PC-3 (cell line): Measurements from ENCODE around the gene MED12L. TPM values are rescaled to one million over a fixed set of nuclear protein-coding genes. Genes with fewer than 3 reads are reported as not detected.

Experiments
- ATAC-seq: fragments of 200-7000 bp; cut with Tn5 transposase; 2 replicates; pipeline ENCODE4 v1.9.1; 2020; ENCODE audit warnings: mild to moderate bottlenecking, moderate library complexity
- BruUV-seq: library from RNA; stranded (reverse); fragments of 400-500 nt; replicated peaks from 2 replicates; lab custom pipeline; 2021; lab: Mats Ljungman, UMichigan
- CTCF ChIA-PET: fragments of 300-600 bp; sonication (Branson Sonifier 250); formaldehyde crosslinking; loops from one replicate; lab custom pipeline; 2022; ENCODE audit warnings: antibody characterized with exemption; lab: Charles Lee
- POLR2A ChIA-PET: fragments of 300-600 bp; sonication (Branson Sonifier 250); formaldehyde crosslinking; loops from one replicate; lab custom pipeline; 2022; ENCODE audit warnings: antibody characterized with exemption; ENCODE audit not compliant: unreplicated experiment; lab: Charles Lee
- DNase-seq: peaks from one replicate; pipeline ENCODE4 v3.0.0-alpha.2; 2015
- H2AFZ ChIP-seq: fragments of 300-600 bp; sonication (generic); 2 replicates; pipeline ENCODE4 v1.6.0; 2016; ENCODE audit warnings: antibody characterized with exemption, low read length
- H3F3A ChIP-seq: fragments of 300-600 bp; sonication (generic); one replicate; pipeline ENCODE4 v1.6.0; 2017; ENCODE audit warnings: antibody characterized with exemption, low read length, control low read depth, mild to moderate bottlenecking; ENCODE audit not compliant: unreplicated experiment
- H3K27ac ChIP-seq: fragments of 300-600 bp; sonication (generic); 2 replicates; pipeline ENCODE4 v1.5.1; 2016; ENCODE audit warnings: mild to moderate bottlenecking, low read length
- H3K27me3 ChIP-seq: fragments of 300-600 bp; sonication (generic); 2 replicates; pipeline ENCODE4 v1.6.1; 2016; ENCODE audit warnings: low read length, mixed read lengths
- H3K36me3 ChIP-seq: fragments of 300-600 bp; sonication (generic); 2 replicates; pipeline ENCODE4 v1.6.1; 2016; ENCODE audit warnings: low read depth, mixed run types, low read length, mixed read lengths
- H3K4me1 ChIP-seq: fragments of 300-600 bp; sonication (generic); 2 replicates; pipeline ENCODE4 v1.5.1; 2016; ENCODE audit warnings: low read length; ENCODE audit not compliant: insufficient read depth
- H3K4me2 ChIP-seq: fragments of 300-600 bp; sonication (generic); 2 replicates; pipeline ENCODE4 v1.6.0; 2016; ENCODE audit warnings: low read length
- H3K4me3 ChIP-seq: fragments of 300-600 bp; sonication (generic); 2 replicates; pipeline ENCODE4 v1.5.1; 2016; ENCODE audit warnings: mild to moderate bottlenecking, low read length, mixed read lengths
- H3K79me2 ChIP-seq: fragments of 300-600 bp; sonication (generic); 2 replicates; pipeline ENCODE4 v1.6.1; 2017; ENCODE audit warnings: low read length, mixed read lengths
- H3K9ac ChIP-seq: fragments of 300-600 bp; sonication (generic); 2 replicates; pipeline ENCODE4 v1.6.0; 2016; ENCODE audit warnings: mild to moderate bottlenecking, low read length
- H3K9me2 ChIP-seq: fragments of 300-600 bp; sonication (generic); replicated peaks from 2 replicates; pipeline ENCODE4 v1.6.1; 2016; ENCODE audit warnings: mixed run types, low read length, mixed read lengths
- H3K9me3 ChIP-seq: fragments of 300-600 bp; sonication (generic); 2 replicates; pipeline ENCODE4 v1.6.1; 2016; ENCODE audit warnings: low read length, mixed read lengths
- H4K20me1 ChIP-seq: fragments of 300-600 bp; sonication (generic); 2 replicates; pipeline ENCODE4 v1.6.1; 2016; ENCODE audit warnings: low read length, mixed read lengths
- CTCF ChIP-seq: fragments of 300-600 bp; sonication (generic); conservative IDR thresholded peaks from 2 replicates; pipeline ENCODE4 v1.5.1; 2017; ENCODE audit warnings: antibody characterized with exemption, low read depth, mild to moderate bottlenecking, low read length
- EZH2 ChIP-seq: fragments of 300-600 bp; sonication (generic); IDR thresholded peaks from one replicate; pipeline ENCODE4 v1.6.1; 2017; ENCODE audit warnings: antibody characterized with exemption, mild to moderate bottlenecking, low read length; ENCODE audit not compliant: unreplicated experiment
- EZH2phosphoT487 ChIP-seq: fragments of 300-600 bp; sonication (generic); IDR thresholded peaks from 2 replicates; pipeline ENCODE4 v1.6.1; 2018; ENCODE audit warnings: mild to moderate bottlenecking, antibody characterized with exemption, low read length, borderline replicate concordance
- intact Hi-C: fragments of 100-400 bp; cut with micrococcal nuclease; formaldehyde crosslinking; loops from 2 replicates; pipeline ENCODE4 v1.9.0; 2023
- total RNA-seq: library from RNA; depleted of rRNA; stranded (reverse); fragments of >200 nt; gene quantifications from 2 replicates; pipeline ENCODE4 v1.2.3, GENCODE V29; 2014

MED12L gene
- total RNA-seq, 1 experiment from 2014 or later, result 0.55 TPM

GRCh38 chr3:151289445-151289844 lies 204.0 kb downstream of the MED12L start:
- no peaks in the 10 kb centered on the region for H4K20me1 ChIP-seq
- no peak overlapping the region for H3K27ac ChIP-seq
- peaks cover under 1% of the 10 kb centered on the region; the same call in 1 of the 2 replicates for H3K36me3 ChIP-seq
- TF ChIP-seq EZH2 (no peak), CTCF (no peak), EZH2phosphoT487 (no peak)
- peaks cover 3% of the 10 kb centered on the region for H3K4me1 ChIP-seq
- no peak overlapping the region for H2AFZ ChIP-seq
- POLR2A ChIA-PET, result interaction anchor here (0.6 kb wide), 1 partner anchor 138 kb away, joined by 4 read pairs; no protein-coding TSS in a partner anchor
- no peaks in the 10 kb centered on the region for H3F3A ChIP-seq
- CTCF ChIA-PET, result no interaction called here
- no peak overlapping the region for H3K4me2 ChIP-seq
- no peak for ATAC-seq
- no peaks in the 10 kb centered on the region for H3K9me2 ChIP-seq
- H3K79me2 ChIP-seq, result no peaks in the 10 kb centered on the region
- no TSS peak for BruUV-seq
- intact Hi-C loops, result no loop called here
- H3K9me3 ChIP-seq, result no peaks in the 10 kb centered on the region
- DNase-seq, result no peak
- H3K9ac ChIP-seq, result no peak overlapping the region
- H3K4me3 ChIP-seq, result no peak overlapping the region
- H3K27me3 ChIP-seq, result no peaks in the 10 kb centered on the region

- H3K4me3 ChIP-seq, result no peak overlapping the region
- peak; percentile 78 for DNase-seq
These were observed 205.2 kb downstream of the MED12L start for GRCh38 chr3:151290673-151291072.

More at GRCh38 chr3:151290673-151291072, 205.2 kb downstream of the MED12L start:
- no peak for TF ChIP-seq EZH2
- TF ChIP-seq CTCF, result peak; percentile 91
- no peak overlapping the region for H3K4me2 ChIP-seq
- no peak overlapping the region for H2AFZ ChIP-seq
- CTCF ChIA-PET, result no interaction called here
- H3K9me2 ChIP-seq, result no peaks in the 10 kb centered on the region
- H3K9me3 ChIP-seq, result no peaks in the 10 kb centered on the region
- no TSS peak for BruUV-seq
- ATAC-seq, result peak; percentile 71
- H3K27me3 ChIP-seq, result no peaks in the 10 kb centered on the region
- H3F3A ChIP-seq, result no peaks in the 10 kb centered on the region
- intact Hi-C loops, result loop anchor here (1.0 to 2.0 kb wide), 8 partner anchors 15 to 628 kb away; no protein-coding TSS in a partner anchor
- H4K20me1 ChIP-seq, result no peaks in the 10 kb centered on the region
- POLR2A ChIA-PET, result no interaction called here
- peaks cover 9% of the 10 kb centered on the region; the same call in 1 of the 2 replicates for H3K36me3 ChIP-seq
- H3K79me2 ChIP-seq, result no peaks in the 10 kb centered on the region
- H3K9ac ChIP-seq, result no peak overlapping the region
- H3K27ac ChIP-seq, result no peak overlapping the region
- no peaks in the 10 kb centered on the region for H3K4me1 ChIP-seq
